LNCAP (cell line): Measurements from ENCODE around the gene CWF19L1.

Source experiments
- CTCF ChIP-seq: fragments of 450-650 bp; IDR thresholded peaks from 2 replicates; pipeline ENCODE4 v1.5.1; 2017; ENCODE audit warnings: mild to moderate bottlenecking

CWF19L1 gene

GRCh38 chr10:100238429-100238828, 29.0 kb downstream of the CWF19L1 start:
- no peak for TF ChIP-seq CTCF

DNA sequence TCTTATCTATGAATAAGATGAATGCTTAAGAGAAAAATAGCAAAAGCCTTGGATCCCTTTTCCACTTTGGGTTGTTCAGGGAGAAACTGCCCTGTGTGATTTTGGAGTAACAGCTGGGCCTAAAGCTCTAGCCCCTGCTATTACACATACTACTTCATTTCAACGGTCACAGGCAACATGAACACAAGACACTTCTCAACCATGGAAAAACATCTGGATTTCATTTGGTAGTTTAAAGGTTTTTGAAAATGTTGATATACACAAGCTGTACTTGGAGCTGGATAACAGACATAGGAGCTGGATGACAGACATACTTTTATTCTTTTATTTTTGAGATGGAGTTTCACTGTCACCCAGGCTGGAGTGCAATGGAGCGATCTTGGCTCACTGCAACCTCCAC, 35.3 kb downstream of the CWF19L1 start:
- no peak for TF ChIP-seq CTCF

GRCh38 chr10:100229819-100230422, 37.5 kb downstream of the CWF19L1 start:
- TF ChIP-seq CTCF, result no peak

DNA sequence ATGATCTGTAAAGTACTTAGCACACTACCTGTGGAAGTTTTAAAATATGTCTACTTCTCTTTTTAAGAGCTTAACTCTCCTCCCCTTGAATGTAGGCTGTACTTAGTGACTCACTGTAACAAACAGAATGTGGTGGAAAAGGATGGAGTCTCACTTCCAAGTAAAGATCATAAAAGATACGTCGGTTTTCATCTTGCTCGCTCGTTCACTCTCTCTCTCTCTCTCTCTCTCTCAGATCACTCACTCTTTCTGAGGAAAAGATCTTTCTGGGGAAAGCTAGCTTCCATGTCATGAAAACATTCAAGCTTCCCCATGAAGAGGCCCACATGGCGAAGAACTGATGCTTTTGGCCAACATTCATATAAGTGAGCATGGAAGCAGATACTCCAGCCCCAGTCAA, 43.6 kb downstream of the CWF19L1 start:
- TF ChIP-seq CTCF, result no peak

DNA sequence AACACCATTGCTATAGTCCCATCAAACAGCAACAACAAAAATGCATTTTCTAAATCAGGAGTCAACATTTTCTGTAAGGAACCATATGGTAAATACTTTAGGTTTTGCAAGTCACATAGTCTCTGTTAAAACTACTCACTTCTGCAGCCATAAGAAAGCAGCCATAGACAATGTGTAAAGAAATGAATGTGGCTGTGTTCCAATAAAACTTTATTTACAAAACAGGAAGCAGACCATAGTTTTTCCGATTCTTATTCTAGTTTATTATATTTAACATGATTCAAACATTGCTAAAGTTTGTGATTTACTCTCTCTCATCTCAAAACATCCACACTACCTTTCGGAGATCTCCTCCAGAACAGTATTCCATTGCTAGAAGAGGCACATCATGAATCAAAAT, 44.9 kb downstream of the CWF19L1 start:
- no peak for TF ChIP-seq CTCF

DNA sequence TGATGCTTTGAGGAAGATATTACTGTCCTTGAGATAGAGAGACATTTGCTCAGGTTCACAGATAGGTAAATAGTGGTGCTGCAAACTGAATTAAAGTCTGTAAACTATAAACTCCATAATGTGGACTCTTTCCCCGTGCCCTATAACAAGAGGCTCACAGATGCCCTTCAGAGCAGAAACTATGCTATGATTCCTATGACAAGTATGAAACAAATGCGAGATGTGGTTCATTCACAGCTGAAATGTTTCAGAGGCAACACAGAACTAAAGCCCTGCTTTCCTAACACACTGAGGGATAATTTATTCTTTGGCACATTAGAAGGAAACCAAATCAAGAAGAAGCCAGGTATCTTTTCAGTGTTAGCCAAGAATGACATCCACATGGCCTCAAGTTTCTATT, 51.4 kb downstream of the CWF19L1 start:
- TF ChIP-seq CTCF, result no peak

- TF ChIP-seq CTCF, result no peak
Measured at GRCh38 chr10:100209303-100209702, 58.1 kb downstream of the CWF19L1 start.

DNA sequence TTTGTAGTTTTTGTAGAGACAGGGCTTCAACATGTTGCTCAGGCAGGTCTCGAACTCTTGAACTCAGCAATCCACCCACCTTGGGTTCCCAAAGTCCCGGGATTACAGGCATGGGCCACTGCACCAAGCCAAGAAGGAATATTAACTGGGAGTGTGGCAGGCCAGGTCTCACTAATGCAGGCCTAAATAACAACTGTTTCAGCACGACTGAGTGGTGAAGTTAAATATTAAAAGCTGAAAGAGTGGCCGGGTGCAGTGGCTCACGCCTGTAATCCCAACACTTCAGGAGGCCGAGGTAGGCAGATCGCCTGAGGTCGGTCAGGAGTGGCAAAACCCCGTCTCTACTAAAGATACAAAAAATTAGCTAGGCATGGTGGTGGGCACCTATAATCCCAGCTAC, 59.2 kb downstream of the CWF19L1 start:
- TF ChIP-seq CTCF, result no peak
